IPS-20b (cell line): ENCODE measurements around the gene KCNMB3.

ENCODE experiments used
- H3K27ac ChIP-seq: one replicate; pipeline ENCODE4 v1.5.1; 2013; ENCODE audit warnings: low read length
- H3K27me3 ChIP-seq: 2 replicates; pipeline ENCODE4 v1.6.1; 2013; ENCODE audit warnings: mild to moderate bottlenecking, low read length, inconsistent platforms; ENCODE audit not compliant: insufficient read depth
- H3K36me3 ChIP-seq: 2 replicates; pipeline ENCODE4 v1.6.1; 2013; ENCODE audit warnings: low read depth, mild to moderate bottlenecking, inconsistent platforms, low read length, moderate library complexity; ENCODE audit not compliant: insufficient read depth
- H3K4me1 ChIP-seq: 2 replicates; pipeline ENCODE4 v1.6.1; 2013; ENCODE audit warnings: mild to moderate bottlenecking, control low read depth, inconsistent platforms, low read length, moderate library complexity; ENCODE audit not compliant: insufficient read depth
- H3K4me3 ChIP-seq: 2 replicates; pipeline ENCODE4 v1.5.1; 2013; ENCODE audit warnings: mild to moderate bottlenecking, low read length, inconsistent platforms
- H3K9ac ChIP-seq: 2 replicates; pipeline ENCODE4 v1.6.1; 2013; ENCODE audit warnings: low read depth, mild to moderate bottlenecking, inconsistent platforms, low read length, moderate library complexity
- H3K9me3 ChIP-seq: 2 replicates; pipeline ENCODE4 v1.6.1; 2013; ENCODE audit warnings: mild to moderate bottlenecking, low read depth, low read length, inconsistent platforms; ENCODE audit not compliant: insufficient read depth

KCNMB3 gene, protein sequence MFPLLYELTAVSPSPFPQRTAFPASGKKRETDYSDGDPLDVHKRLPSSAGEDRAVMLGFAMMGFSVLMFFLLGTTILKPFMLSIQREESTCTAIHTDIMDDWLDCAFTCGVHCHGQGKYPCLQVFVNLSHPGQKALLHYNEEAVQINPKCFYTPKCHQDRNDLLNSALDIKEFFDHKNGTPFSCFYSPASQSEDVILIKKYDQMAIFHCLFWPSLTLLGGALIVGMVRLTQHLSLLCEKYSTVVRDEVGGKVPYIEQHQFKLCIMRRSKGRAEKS

DNA sequence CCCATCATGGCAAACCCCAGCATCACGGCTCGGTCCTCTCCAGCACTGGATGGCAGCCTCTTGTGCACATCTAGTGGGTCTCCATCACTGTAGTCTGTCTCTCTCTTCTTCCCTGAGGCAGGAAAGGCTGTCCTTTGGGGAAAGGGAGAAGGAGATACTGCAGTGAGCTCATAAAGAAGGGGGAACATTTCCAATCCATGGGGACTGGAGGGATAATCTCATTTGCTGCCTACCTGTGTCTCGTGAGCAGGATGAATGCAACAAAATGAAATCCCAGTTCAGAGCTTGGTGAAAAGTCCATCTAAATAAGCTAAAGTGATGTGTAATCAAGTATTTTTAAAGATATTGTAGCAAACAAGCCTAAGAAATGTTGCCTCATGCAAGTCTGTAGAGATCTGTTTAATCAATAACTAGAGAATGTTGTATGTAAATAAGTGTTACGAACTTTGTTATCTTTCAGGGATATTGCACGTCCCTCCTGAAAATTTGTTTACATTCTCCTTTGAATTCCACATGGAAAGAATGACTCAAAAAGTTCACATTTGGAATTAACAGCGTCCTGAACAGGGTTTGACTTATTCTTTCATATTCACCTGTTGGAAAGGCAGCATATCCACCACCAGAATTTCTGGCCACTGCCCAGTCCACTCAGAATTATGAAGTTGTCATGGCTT is at the start of gene KCNMB3:
Gene KCNMB3, minus strand, starts transcription at position 312 of the 674 bp plus-strand sequence. Its CDS starts 124 bp downstream, at position 188.
- Histone ChIP-seq H3K27me3 (no peaks in the 10 kb centered on the region), H3K36me3 (no peaks in the 10 kb centered on the region), H3K9me3 (no peaks in the 10 kb centered on the region), H3K4me3 (no peak within 1 kb of the TSS), H3K9ac (no peak within 1 kb of the TSS), H3K27ac (no peak within 1 kb of the TSS), H3K4me1 (no peaks in the 10 kb centered on the region)

DNA sequence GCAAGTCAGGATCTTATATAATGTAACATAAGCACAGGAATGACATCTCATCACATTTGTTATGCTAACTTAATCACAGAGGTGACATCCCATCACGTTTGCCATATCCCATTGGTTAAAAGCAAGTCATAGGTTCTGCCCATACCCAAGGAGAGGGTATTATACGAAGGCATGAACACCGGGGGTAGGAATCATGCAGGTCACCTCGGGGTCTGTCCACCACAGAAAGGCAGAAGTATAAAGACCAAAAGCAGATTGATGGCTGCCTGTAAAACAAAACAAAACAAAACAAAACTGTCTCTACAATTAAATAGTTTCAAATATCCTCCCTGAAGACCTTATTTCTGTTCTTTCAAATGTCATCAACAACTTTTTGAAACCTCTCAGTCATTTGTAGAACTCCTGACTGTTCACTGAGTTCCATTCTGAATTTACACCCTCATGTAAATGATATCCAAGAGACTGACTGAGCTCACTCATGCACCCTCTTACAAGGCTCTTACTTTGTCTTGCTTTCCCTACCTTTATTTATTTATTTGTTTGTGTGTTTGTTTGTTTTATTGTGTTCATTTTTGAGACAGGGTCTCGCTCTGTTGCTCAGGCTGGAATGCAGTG is 49.2 kb upstream of the KCNMB3 start:
- peaks cover 6% of the 10 kb centered on the region; the same call in 1 of the 2 replicates for H3K9me3 ChIP-seq
- no peak overlapping the region for H3K27ac ChIP-seq
- no peaks in the 10 kb centered on the region for H3K36me3 ChIP-seq
- no peaks in the 10 kb centered on the region for H3K4me1 ChIP-seq
- H3K27me3 ChIP-seq: no peaks in the 10 kb centered on the region
- H3K9ac ChIP-seq: no peak overlapping the region
- no peak overlapping the region for H3K4me3 ChIP-seq

DNA sequence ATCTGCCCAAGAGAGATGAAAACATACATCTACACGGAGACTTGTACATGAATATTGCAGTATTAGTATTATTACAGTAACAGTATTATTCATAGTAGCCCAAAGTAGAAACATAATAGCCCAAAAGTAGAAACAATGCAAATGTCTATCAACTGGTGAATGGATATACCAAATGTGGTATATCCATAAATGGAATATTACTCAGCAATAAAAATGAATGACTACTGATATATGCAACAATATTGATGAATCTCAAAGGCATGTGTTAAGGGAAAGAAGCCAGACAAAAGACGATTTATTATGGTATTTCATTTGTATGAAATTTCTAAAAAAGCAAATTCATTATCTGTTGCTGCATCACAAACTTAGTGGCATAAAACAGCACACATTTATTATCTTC is 48.4 kb upstream of the KCNMB3 start:
- Histone ChIP-seq H3K9me3 (peaks cover 6% of the 10 kb centered on the region; the same call in 1 of the 2 replicates), H3K27me3 (no peaks in the 10 kb centered on the region), H3K4me1 (no peaks in the 10 kb centered on the region), H3K9ac (no peak overlapping the region), H3K27ac (no peak overlapping the region), H3K36me3 (no peaks in the 10 kb centered on the region), H3K4me3 (no peak overlapping the region)

DNA sequence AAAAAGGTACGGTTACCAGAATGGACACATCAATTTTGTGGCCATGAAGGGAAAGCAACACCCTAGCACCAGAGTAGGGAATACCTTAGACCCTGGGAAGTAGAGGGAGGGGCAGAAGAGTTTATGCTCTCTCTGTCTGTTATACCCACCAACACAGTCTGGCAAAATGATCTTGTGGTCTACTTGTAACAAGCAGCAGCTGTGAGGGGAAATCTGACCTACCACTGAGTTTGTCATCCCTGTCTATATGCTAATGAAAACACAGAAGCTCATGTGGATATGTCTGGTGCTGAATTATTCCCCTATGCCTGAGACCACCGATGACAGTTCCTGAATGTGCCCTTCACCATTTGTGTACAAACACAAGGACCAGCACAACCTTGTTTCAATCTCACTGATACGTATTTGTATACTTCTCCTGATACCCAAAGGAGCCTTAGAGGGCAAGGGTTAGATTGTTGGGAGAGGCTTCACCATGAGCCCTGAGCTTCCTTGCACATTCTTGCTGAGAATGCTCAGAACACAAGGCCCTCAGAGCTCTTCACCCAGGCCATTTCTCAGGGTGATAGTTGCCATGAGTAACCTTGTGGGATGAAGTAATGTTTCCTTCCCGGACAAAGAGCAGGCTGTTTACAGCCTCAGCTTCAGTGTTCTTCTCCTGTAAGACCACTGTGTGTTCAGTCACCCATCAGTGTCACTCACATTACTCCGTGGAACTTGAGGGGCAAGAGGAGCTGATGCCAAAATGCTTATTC is 47.2 kb upstream of the KCNMB3 start:
- peaks cover 6% of the 10 kb centered on the region; the same call in 1 of the 2 replicates for H3K9me3 ChIP-seq
- no peaks in the 10 kb centered on the region for H3K36me3 ChIP-seq
- H3K27me3 ChIP-seq: no peaks in the 10 kb centered on the region
- no peak overlapping the region for H3K9ac ChIP-seq
- H3K4me3 ChIP-seq: no peak overlapping the region
- no peaks in the 10 kb centered on the region for H3K4me1 ChIP-seq
- no peak overlapping the region for H3K27ac ChIP-seq

DNA sequence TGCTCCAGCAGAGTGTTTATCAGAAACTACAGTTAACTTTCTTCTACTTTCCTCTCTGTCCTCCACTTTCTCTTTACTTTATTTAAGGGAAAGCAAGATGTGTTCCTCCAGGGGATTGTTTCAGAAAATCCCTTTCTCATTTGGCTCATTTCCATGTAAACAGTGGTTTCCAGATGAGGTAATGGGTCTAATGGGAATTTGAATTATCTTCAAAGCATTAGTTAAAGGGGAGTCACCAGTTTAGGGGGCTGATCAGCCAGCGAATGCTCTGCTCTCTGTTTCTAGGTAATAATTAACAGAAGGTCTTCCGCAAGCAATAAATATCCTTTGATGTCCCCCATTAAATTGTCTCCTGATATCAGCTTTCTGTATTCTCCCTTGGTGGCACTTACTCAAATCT is 41.5 kb upstream of the KCNMB3 start:
- Histone ChIP-seq H3K9me3 (no peaks in the 10 kb centered on the region), H3K36me3 (no peaks in the 10 kb centered on the region), H3K27ac (no peak overlapping the region), H3K4me3 (no peak overlapping the region), H3K9ac (no peak overlapping the region), H3K4me1 (no peaks in the 10 kb centered on the region), H3K27me3 (no peaks in the 10 kb centered on the region)

DNA sequence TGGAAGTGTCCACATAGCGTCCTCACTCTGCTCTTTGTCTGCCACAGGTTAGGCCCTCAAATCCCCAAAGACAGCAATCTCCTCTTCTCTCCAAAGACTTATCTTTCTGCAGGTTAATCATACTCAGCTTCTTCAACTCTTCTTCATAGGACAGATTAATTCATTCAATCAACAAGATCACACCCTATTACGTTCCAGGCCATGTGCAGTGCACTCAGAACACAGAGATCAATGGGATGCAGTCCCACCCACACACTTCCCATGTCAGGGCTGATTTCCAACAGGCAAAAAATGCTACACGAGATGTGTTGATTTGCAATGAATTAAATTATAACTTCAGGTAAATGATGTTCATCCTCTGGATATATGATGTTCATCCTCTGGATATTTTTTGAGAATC is 38.4 kb upstream of the KCNMB3 start:
- H3K4me1 ChIP-seq: no peaks in the 10 kb centered on the region
- H3K27me3 ChIP-seq: no peaks in the 10 kb centered on the region
- H3K4me3 ChIP-seq: no peak overlapping the region
- H3K9me3 ChIP-seq: no peaks in the 10 kb centered on the region
- H3K9ac ChIP-seq: no peak overlapping the region
- no peak overlapping the region for H3K27ac ChIP-seq
- no peaks in the 10 kb centered on the region for H3K36me3 ChIP-seq

DNA sequence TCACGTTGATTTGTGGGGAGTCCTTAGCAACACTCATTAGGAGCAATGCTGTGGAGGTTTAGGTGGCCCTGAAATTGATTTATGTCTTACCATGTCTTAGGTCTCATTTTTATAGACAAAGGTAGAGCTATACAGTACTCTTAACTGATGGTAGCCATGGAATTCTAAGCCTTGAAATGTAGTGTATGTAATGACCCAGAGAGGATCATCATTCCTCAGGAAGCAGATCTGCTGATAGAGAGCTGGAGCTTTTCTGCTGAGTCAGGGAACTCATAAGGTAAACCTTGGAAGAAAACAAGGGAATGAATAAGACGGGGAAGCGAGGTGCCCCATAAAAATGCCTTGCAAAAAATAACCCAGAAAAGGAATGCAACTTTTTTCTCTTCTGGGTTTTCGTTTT is 37.9 kb upstream of the KCNMB3 start:
- H3K4me3 ChIP-seq: no peak overlapping the region
- no peaks in the 10 kb centered on the region for H3K36me3 ChIP-seq
- H3K27me3 ChIP-seq: no peaks in the 10 kb centered on the region
- H3K9ac ChIP-seq: no peak overlapping the region
- H3K9me3 ChIP-seq: no peaks in the 10 kb centered on the region
- H3K4me1 ChIP-seq: no peaks in the 10 kb centered on the region
- no peak overlapping the region for H3K27ac ChIP-seq

DNA sequence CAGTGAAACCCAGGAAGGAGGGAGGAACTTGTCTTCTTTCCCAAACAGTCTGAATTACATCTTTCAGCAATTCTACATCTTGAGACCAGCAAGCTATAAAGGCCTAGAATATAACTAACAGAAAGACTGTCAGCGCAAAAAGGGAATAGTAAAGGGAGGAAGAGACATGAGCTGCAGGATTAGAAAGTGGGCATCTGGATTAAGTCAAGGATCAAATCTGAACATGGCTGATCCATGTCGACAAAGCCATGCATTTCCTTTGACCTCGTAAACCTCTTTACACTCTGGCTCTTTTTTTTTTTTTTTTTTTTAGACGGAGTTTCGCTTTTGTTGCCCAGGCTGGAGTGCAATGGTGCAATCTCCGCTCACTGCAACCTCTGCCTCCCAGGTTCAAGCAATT is 35.4 kb upstream of the KCNMB3 start:
- H3K4me1 ChIP-seq: no peaks in the 10 kb centered on the region
- H3K36me3 ChIP-seq: no peaks in the 10 kb centered on the region
- H3K9ac ChIP-seq: no peak overlapping the region
- no peaks in the 10 kb centered on the region for H3K27me3 ChIP-seq
- H3K4me3 ChIP-seq: no peak overlapping the region
- no peaks in the 10 kb centered on the region for H3K9me3 ChIP-seq
- no peak overlapping the region for H3K27ac ChIP-seq

DNA sequence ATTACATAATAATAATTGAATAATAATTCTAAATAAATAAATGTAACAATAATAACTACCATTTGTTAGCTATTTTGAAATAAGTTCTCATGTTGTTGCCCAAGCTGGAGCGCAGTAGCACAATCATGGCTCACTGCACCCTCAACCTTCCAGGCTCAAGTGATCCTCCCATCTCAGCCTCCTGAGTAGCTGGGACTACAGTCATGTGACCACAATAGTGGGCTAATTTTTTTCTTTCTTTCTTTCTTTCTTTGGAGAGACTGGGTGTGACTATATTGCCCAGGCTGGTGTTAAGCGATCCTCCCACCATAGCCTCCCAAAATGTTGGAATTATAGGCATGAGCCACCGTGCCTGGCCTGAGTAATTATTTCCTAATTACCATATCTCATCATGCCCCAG is 30.9 kb upstream of the KCNMB3 start:
- Histone ChIP-seq H3K9me3 (no peaks in the 10 kb centered on the region), H3K27ac (no peak overlapping the region), H3K27me3 (no peaks in the 10 kb centered on the region), H3K4me3 (no peak overlapping the region), H3K36me3 (no peaks in the 10 kb centered on the region), H3K9ac (no peak overlapping the region), H3K4me1 (no peaks in the 10 kb centered on the region)

DNA sequence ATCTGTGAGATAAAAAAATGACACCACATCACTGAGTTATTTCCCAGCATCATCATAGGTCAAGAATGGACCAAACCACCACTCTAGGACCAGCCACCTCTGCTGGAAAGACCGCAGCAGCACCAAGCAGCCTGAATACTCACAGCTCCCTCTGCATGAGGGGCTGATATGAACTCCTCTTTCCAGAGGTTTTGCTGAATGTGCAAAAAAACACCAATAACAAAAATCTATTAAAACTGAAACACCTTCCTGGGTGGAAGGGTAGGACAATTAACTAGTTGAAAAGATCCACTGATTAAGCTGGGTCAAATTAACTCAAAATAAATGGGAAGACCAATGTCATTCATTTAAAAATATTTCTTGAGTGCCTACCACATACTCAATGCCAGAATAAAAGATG is 28.9 kb upstream of the KCNMB3 start:
- Histone ChIP-seq H3K4me3 (no peak overlapping the region), H3K36me3 (no peaks in the 10 kb centered on the region), H3K9ac (no peak overlapping the region), H3K27me3 (no peaks in the 10 kb centered on the region), H3K9me3 (no peaks in the 10 kb centered on the region), H3K4me1 (no peaks in the 10 kb centered on the region), H3K27ac (no peak overlapping the region)

DNA sequence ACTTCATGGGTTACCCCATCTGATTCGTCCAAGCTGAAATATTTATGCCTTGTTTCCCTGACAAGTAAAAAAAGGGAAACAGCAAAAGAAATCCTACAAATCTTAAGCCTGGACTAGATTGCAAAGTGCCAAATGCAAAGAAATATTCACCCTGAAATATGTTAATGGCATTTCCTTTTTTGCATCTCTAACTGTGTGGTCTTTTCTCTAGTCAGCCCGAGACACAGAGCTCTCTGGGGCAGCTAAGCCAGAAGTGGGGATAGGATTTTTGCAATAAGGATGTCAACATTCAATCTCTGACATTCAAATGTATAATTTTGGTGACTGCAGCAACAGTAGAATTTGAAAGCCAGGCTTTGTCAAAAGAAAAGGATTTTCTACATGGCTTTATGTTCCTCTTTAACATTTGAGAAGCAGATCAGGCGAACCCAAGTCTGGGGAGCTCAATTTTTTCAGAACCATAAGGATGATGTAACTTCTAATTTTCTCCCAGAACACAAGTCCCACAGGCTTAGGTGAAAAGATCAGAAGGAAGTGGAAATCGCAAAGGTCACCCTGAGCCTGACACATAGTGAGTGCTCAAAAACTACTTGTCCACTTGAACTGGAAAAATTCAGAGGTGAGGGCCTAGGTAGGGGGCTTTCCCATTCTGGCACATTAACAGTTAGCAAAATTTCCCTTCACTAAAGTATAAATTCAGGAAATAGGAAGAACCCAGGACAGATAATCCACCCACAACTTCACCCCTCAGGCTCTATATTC is 28.2 kb upstream of the KCNMB3 start:
- no peak overlapping the region for H3K4me3 ChIP-seq
- H3K27ac ChIP-seq: no peak overlapping the region
- H3K9ac ChIP-seq: no peak overlapping the region
- no peaks in the 10 kb centered on the region for H3K27me3 ChIP-seq
- H3K9me3 ChIP-seq: no peaks in the 10 kb centered on the region
- H3K36me3 ChIP-seq: no peaks in the 10 kb centered on the region
- no peaks in the 10 kb centered on the region for H3K4me1 ChIP-seq
